Nephron progenitor cell (in vitro differentiated cells): ENCODE measurements around the gene HINT2.
A peak's percentile ranks its signal among the peaks of the same experiment; 100 is the strongest.

Experiments
- DNase-seq: peaks from one replicate; pipeline ENCODE4 v3.0.0; 2021
- H3K27ac Mint-ChIP-seq: 2 replicates; pipeline ENCODE4 v1.8.0; 2021; ENCODE audit warnings: mild to moderate bottlenecking, moderate library complexity, mixed read lengths
- H3K27me3 Mint-ChIP-seq: 2 replicates; pipeline ENCODE4 v1.8.0; 2021; ENCODE audit warnings: mild to moderate bottlenecking, low read depth, mixed read lengths; ENCODE audit not compliant: poor library complexity
- H3K36me3 Mint-ChIP-seq: 2 replicates; pipeline ENCODE4 v1.8.0; 2021; ENCODE audit warnings: low read depth, mixed read lengths
- H3K4me1 Mint-ChIP-seq: 2 replicates; pipeline ENCODE4 v1.8.0; 2021; ENCODE audit warnings: mixed read lengths
- H3K4me3 Mint-ChIP-seq: 2 replicates; pipeline ENCODE4 v1.8.0; 2021; ENCODE audit warnings: mild to moderate bottlenecking, moderate library complexity, mixed read lengths
- H3K9me3 Mint-ChIP-seq: 2 replicates; pipeline ENCODE4 v1.8.0; 2021; ENCODE audit warnings: mild to moderate bottlenecking, moderate library complexity, mixed read lengths
- CTCF ChIP-seq: fragments of 200-600 bp; sonication (generic); IDR thresholded peaks from 2 replicates; pipeline ENCODE4 v1.5.0; 2021; ENCODE audit warnings: antibody characterized with exemption

The HINT2 gene

GRCh38 chr9:35812025-35812602, 2.7 kb downstream of the HINT2 start, which contains the start of gene SPAG8:
SPAG8 (minus strand) TSS chr9:35812262; CDS start chr9:35812147, 115 bp downstream.
- Mint-ChIP-seq H3K4me1 (peaks cover 37% of the 10 kb centered on the region), H3K9me3 (peaks cover 3% of the 10 kb centered on the region), H3K27me3 (peaks cover 3% of the 10 kb centered on the region), H3K27ac (peak within 1 kb of the TSS; percentile 93), H3K4me3 (peak within 1 kb of the TSS; percentile 83), H3K36me3 (peaks cover 11% of the 10 kb centered on the region)
- no peak for TF ChIP-seq CTCF
- peak; percentile 85 for DNase-seq

GRCh38 chr9:35811381-35812024, 3.3 kb downstream of the HINT2 start:
- peaks cover 17% of the 10 kb centered on the region for H3K36me3 Mint-ChIP-seq
- H3K27ac Mint-ChIP-seq = no peak overlapping the region
- peaks cover 36% of the 10 kb centered on the region for H3K4me1 Mint-ChIP-seq
- DNase-seq = no peak
- peak overlapping the region; percentile 83 for H3K4me3 Mint-ChIP-seq
- no peak for TF ChIP-seq CTCF
- H3K9me3 Mint-ChIP-seq = peaks cover 3% of the 10 kb centered on the region
- H3K27me3 Mint-ChIP-seq = peaks cover 3% of the 10 kb centered on the region

GRCh38 chr9:35810122-35810521, 4.7 kb downstream of the HINT2 start:
- no peak for TF ChIP-seq CTCF
- no peaks in the 10 kb centered on the region for H3K27me3 Mint-ChIP-seq
- no peaks in the 10 kb centered on the region for H3K9me3 Mint-ChIP-seq
- H3K27ac Mint-ChIP-seq = no peak overlapping the region
- no peak for DNase-seq
- H3K4me1 Mint-ChIP-seq = peaks cover 28% of the 10 kb centered on the region
- H3K4me3 Mint-ChIP-seq = no peak overlapping the region
- H3K36me3 Mint-ChIP-seq = peaks cover 28% of the 10 kb centered on the region

GRCh38 chr9:35808433-35808832, 6.4 kb downstream of the HINT2 start:
- Mint-ChIP-seq H3K4me1 (peaks cover 18% of the 10 kb centered on the region), H3K36me3 (peaks cover 32% of the 10 kb centered on the region), H3K4me3 (no peak overlapping the region), H3K27me3 (no peaks in the 10 kb centered on the region), H3K9me3 (no peaks in the 10 kb centered on the region), H3K27ac (no peak overlapping the region)
- TF ChIP-seq CTCF = no peak
- no peak for DNase-seq

GRCh38 chr9:35806101-35806500, 8.7 kb downstream of the HINT2 start:
- H3K4me1 Mint-ChIP-seq = peaks cover 8% of the 10 kb centered on the region
- no peak for DNase-seq
- H3K27ac Mint-ChIP-seq = no peak overlapping the region
- no peaks in the 10 kb centered on the region for H3K9me3 Mint-ChIP-seq
- H3K36me3 Mint-ChIP-seq = peaks cover 50% of the 10 kb centered on the region
- no peaks in the 10 kb centered on the region for H3K27me3 Mint-ChIP-seq
- no peak overlapping the region for H3K4me3 Mint-ChIP-seq
- no peak for TF ChIP-seq CTCF
